Uterus (tissue), 2 donors: Measurements from ENCODE around the gene ZNF524.

Experiments
- CTCF ChIP-seq, 4 experiments: fragments of 200-600 bp in 2 of 4; fragments of 450-650 bp in 2 of 4; sonication (generic) in 2 of 4; IDR thresholded peaks; one replicate each; pipeline ENCODE4 v1.5.1; 2016 to 2019; ENCODE audit warnings: antibody characterized with exemption in 4 of 4, mild to moderate bottlenecking in 2 of 4, moderate library complexity in 1 of 4
- POLR2A ChIP-seq, 2 donors: fragments of 450-650 bp; IDR thresholded peaks; one replicate each; pipeline ENCODE4 v1.6.1; 2016; ENCODE audit warnings: antibody characterized with exemption in 2 of 2, mild to moderate bottlenecking in 1 of 2, moderate library complexity in 1 of 2

- TF ChIP-seq CTCF (IDR thresholded peaks at IDR 0.05) (no peak), POLR2A (IDR thresholded peaks at IDR 0.05) (no peak)
Measured at GRCh38 chr19:55599468-55599841, 633 bp upstream of the ZNF524 start, which contains the start of gene FIZ1.
